SK-N-MC (cell line): ENCODE data around the gene KNOP1.

ENCODE experiments used
- DNase-seq: peaks from one replicate; pipeline ENCODE4 v3.0.0-alpha.2; 2011; ENCODE audit warnings: low read depth, low spot score
- H3K27ac ChIP-seq: fragments of 200-600 bp; sonication (generic); 2 replicates; pipeline ENCODE4 v1.5.1; 2016; ENCODE audit warnings: mixed run types
- H3K36me3 ChIP-seq: fragments of 200-600 bp; sonication (generic); 2 replicates; pipeline ENCODE4 v1.6.1; 2017; ENCODE audit warnings: antibody characterized with exemption, low read length, mixed read lengths; ENCODE audit not compliant: insufficient read depth
- H3K4me3 ChIP-seq: fragments of 200-600 bp; sonication (generic); 2 replicates; pipeline ENCODE4 v1.5.1; 2016
- H3K9ac ChIP-seq: fragments of 200-600 bp; sonication (generic); 2 replicates; pipeline ENCODE4 v1.8.0; 2017; ENCODE audit warnings: mixed run types, mixed read lengths; ENCODE audit not compliant: insufficient read length
- H3K9me3 ChIP-seq: fragments of 200-600 bp; sonication (generic); 2 replicates; pipeline ENCODE4 v1.6.1; 2017; ENCODE audit warnings: low read depth, mild to moderate bottlenecking, antibody characterized with exemption, low read length, moderate library complexity, mixed read lengths
- EZH2 ChIP-seq: fragments of 200-600 bp; sonication (generic); IDR thresholded peaks from one replicate; pipeline ENCODE4 v1.6.1; 2017; ENCODE audit warnings: antibody characterized with exemption
- FOXP2 ChIP-seq: optimal IDR thresholded peaks from 2 replicates; pipeline ENCODE3; 2011; ENCODE audit warnings: mild to moderate bottlenecking, moderate library complexity; ENCODE audit not compliant: insufficient read depth; ENCODE audit errors: extremely low read length, control extremely low read depth
- POLR2AphosphoS5 ChIP-seq: IDR thresholded peaks from 2 replicates; pipeline ENCODE4 v1.6.1; 2012; ENCODE audit warnings: mild to moderate bottlenecking, low read depth, low read length, borderline replicate concordance

Gene KNOP1

GRCh38 chr16:19710191-19710908, 7.7 kb downstream of the KNOP1 start:
- TF ChIP-seq EZH2 (no peak), FOXP2 (no peak), POLR2AphosphoS5 (no peak)
- no peak overlapping the region for H3K4me3 ChIP-seq
- no peak overlapping the region for H3K9ac ChIP-seq
- H3K27ac ChIP-seq = no peak overlapping the region
- H3K9me3 ChIP-seq = no peaks in the 10 kb centered on the region
- H3K36me3 ChIP-seq = peaks cover 79% of the 10 kb centered on the region
- DNase-seq = no peak

GRCh38 chr16:19709381-19710136, 8.5 kb downstream of the KNOP1 start:
- no peak for TF ChIP-seq POLR2AphosphoS5
- Histone ChIP-seq H3K9ac (no peak overlapping the region), H3K27ac (no peak overlapping the region), H3K36me3 (peaks cover 80% of the 10 kb centered on the region), H3K9me3 (no peaks in the 10 kb centered on the region), H3K4me3 (no peak overlapping the region)
- DNase-seq = no peak

- TF ChIP-seq EZH2 = no peak
- no peak for TF ChIP-seq POLR2AphosphoS5
- TF ChIP-seq FOXP2 = no peak
- no peak overlapping the region for H3K9ac ChIP-seq
Observed at GRCh38 chr16:19708296-19709205, 9.5 kb downstream of the KNOP1 start.

DNA sequence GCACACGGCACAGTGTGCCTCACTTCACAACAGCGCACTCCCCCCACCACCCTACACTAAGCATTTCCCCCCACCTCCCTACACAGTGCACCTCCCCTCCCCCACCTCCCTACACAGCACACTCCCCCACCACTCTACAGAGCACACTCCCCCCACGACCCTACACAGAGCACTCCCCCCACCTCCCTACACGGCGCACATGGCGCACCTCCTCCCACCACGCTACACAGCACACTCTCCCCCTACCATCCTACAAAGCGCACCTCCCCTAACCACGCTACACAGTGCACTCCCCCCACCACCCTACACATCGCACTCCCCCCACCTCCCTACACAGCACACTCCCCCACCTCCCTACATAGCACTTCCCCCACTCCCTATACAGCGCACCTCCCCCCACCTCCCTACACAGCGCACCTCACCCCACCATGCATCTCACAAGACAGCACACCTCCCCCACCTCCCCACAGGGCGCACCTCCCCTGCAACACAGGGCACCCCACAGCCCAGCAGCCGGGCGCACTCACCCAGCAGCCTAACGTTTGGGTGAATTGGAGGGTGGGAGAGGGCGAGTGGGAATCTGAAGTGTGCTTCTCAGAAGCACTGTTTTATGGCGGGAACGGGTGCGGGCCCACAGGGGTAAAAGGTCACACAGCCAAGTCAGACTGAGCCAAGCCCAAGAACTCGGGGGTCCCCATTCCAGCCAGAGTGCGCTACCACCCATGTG, 10.3 kb downstream of the KNOP1 start:
- DNase-seq = no peak
- H3K4me3 ChIP-seq = no peak overlapping the region
- no peak overlapping the region for H3K27ac ChIP-seq
- H3K9me3 ChIP-seq = no peaks in the 10 kb centered on the region
- H3K9ac ChIP-seq = no peak overlapping the region
- TF ChIP-seq FOXP2 (no peak), POLR2AphosphoS5 (no peak), EZH2 (no peak)
- peaks cover 84% of the 10 kb centered on the region for H3K36me3 ChIP-seq

More at GRCh38 chr16:19708296-19709205, 9.5 kb downstream of the KNOP1 start:
- no peak overlapping the region for H3K4me3 ChIP-seq
- H3K36me3 ChIP-seq = peaks cover 80% of the 10 kb centered on the region
- H3K27ac ChIP-seq = no peak overlapping the region
- DNase-seq = no peak
- H3K9me3 ChIP-seq = no peaks in the 10 kb centered on the region

DNA sequence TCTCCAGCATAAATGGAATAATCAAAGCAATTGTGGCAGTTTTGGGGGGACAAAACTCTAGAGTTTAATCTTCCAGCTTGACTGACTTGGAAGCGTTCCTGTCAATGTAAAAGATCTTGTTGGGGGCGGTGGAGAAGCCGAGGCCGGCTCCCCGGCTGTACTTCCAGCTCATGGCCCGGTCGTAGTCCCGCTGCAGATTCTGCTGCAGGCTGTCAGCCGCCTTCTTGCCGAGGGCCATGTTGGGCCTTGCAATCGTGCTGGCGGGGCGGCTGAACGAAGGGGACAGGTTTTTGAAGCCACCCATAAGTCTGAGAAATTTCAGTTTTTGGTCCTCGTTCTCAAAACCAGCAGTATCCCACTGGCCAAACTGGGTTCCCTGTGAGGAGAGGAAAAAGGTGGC, 11.2 kb downstream of the KNOP1 start:
- Histone ChIP-seq H3K4me3 (no peak overlapping the region), H3K9me3 (no peaks in the 10 kb centered on the region), H3K9ac (no peak overlapping the region), H3K36me3 (peaks cover 81% of the 10 kb centered on the region), H3K27ac (no peak overlapping the region)
- DNase-seq = no peak
- TF ChIP-seq EZH2 (no peak), FOXP2 (no peak), POLR2AphosphoS5 (no peak)

- Histone ChIP-seq H3K9me3 (no peaks in the 10 kb centered on the region), H3K27ac (no peak overlapping the region), H3K36me3 (peaks cover 71% of the 10 kb centered on the region), H3K9ac (no peak overlapping the region), H3K4me3 (no peak overlapping the region)
- no peak for TF ChIP-seq FOXP2
- no peak for TF ChIP-seq POLR2AphosphoS5
- TF ChIP-seq EZH2 = no peak
- no peak for DNase-seq
Observed at GRCh38 chr16:19705843-19706242, 12.2 kb downstream of the KNOP1 start.

DNA sequence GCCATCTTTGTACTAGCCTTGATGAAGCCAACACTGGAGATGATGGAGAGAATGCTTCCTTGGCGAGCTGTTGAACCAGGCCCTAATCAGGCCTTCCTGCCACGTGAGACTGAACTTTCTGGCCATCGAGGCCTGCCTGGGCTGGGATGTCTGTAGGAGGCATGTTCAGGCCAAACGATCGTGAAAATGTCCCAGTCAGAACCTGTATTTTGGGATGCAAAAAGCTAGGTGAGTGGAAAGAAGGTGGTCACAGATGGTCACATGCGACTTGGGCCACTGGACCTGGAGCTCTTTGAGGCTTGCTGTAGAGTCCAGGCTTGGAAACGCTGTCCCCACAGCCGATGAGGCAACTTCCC, 12.9 kb downstream of the KNOP1 start:
- H3K36me3 ChIP-seq = peaks cover 65% of the 10 kb centered on the region
- H3K27ac ChIP-seq = no peak overlapping the region
- no peak for DNase-seq
- no peak overlapping the region for H3K9ac ChIP-seq
- no peak for TF ChIP-seq FOXP2
- TF ChIP-seq EZH2 = no peak
- no peak for TF ChIP-seq POLR2AphosphoS5
- no peak overlapping the region for H3K4me3 ChIP-seq
- no peaks in the 10 kb centered on the region for H3K9me3 ChIP-seq
